H9 (cell line): ENCODE measurements around the gene ELOVL6. TPM values are rescaled to one million over a fixed set of nuclear protein-coding genes. Genes with fewer than 3 reads are reported as not detected.

Experiments
- DNase-seq: peaks from one replicate; pipeline ENCODE4 v3.0.0-alpha.2; 2017
- H2AFZ ChIP-seq: one replicate; pipeline ENCODE4 v1.6.1; 2013; ENCODE audit warnings: mild to moderate bottlenecking, low read length, control low read depth, moderate library complexity
- H2AK5ac ChIP-seq: 2 replicates; pipeline ENCODE4 v1.6.1; 2013; ENCODE audit warnings: low read length, control low read depth, mixed read lengths; ENCODE audit not compliant: insufficient read length
- H2BK120ac ChIP-seq: one replicate; pipeline ENCODE4 v1.6.1; 2013; ENCODE audit warnings: low read depth, mild to moderate bottlenecking, low read length, control low read depth, inconsistent platforms; ENCODE audit not compliant: poor library complexity, severe bottlenecking
- H2BK12ac ChIP-seq: 2 replicates; pipeline ENCODE4 v1.6.1; 2013; ENCODE audit warnings: low read length, control low read depth, mixed read lengths, low read depth; ENCODE audit not compliant: insufficient read length
- H2BK15ac ChIP-seq: 2 replicates; pipeline ENCODE4 v1.6.1; 2013; ENCODE audit warnings: low read depth, low read length, control low read depth
- H2BK20ac ChIP-seq: one replicate; pipeline ENCODE4 v1.6.1; 2013; ENCODE audit warnings: low read depth, mild to moderate bottlenecking, low read length, control low read depth, inconsistent platforms; ENCODE audit not compliant: poor library complexity, severe bottlenecking
- H2BK5ac ChIP-seq: 2 replicates; pipeline ENCODE4 v1.6.1; 2013; ENCODE audit warnings: low read length, control low read depth, mixed read lengths; ENCODE audit not compliant: insufficient read length
- H3K14ac ChIP-seq: 2 replicates; pipeline ENCODE4 v1.6.1; 2013; ENCODE audit warnings: low read length, control low read depth; ENCODE audit not compliant: insufficient read depth
- H3K18ac ChIP-seq: 2 replicates; pipeline ENCODE4 v1.6.1; 2013; ENCODE audit warnings: low read depth, mild to moderate bottlenecking, mixed read lengths, low read length, control low read depth; ENCODE audit not compliant: insufficient read length
- H3K23ac ChIP-seq: 2 replicates; pipeline ENCODE4 v1.6.1; 2013; ENCODE audit warnings: low read length, control low read depth, mixed read lengths, low read depth; ENCODE audit not compliant: insufficient read length
- H3K23me2 ChIP-seq: 2 replicates; pipeline ENCODE4 v1.6.1; 2013; ENCODE audit warnings: low read depth, mild to moderate bottlenecking, mixed read lengths, low read length, control low read depth; ENCODE audit not compliant: insufficient read length, poor library complexity, severe bottlenecking
- H3K27ac ChIP-seq: 2 replicates; pipeline ENCODE4 v1.5.1; 2013; ENCODE audit warnings: low read length, control low read depth, mixed read lengths, low read depth; ENCODE audit not compliant: insufficient read length
- H3K27me3 ChIP-seq: 2 replicates; pipeline ENCODE4 v1.6.1; 2013; ENCODE audit warnings: low read length, control low read depth, inconsistent platforms; ENCODE audit not compliant: insufficient read depth
- H3K4ac ChIP-seq: 2 replicates; pipeline ENCODE4 v1.6.1; 2013; ENCODE audit warnings: low read depth, mild to moderate bottlenecking, control low read depth, inconsistent platforms, low read length, moderate library complexity
- H3K4me1 ChIP-seq: 2 replicates; pipeline ENCODE4 v1.6.1; 2013; ENCODE audit warnings: low read length, control low read depth, inconsistent platforms; ENCODE audit not compliant: insufficient read depth
- H3K4me2 ChIP-seq: 2 replicates; pipeline ENCODE4 v1.6.1; 2013; ENCODE audit warnings: low read length, control low read depth, mixed read lengths; ENCODE audit not compliant: insufficient read length, insufficient read depth
- H3K56ac ChIP-seq: 2 replicates; pipeline ENCODE4 v1.6.1; 2013; ENCODE audit warnings: low read depth, mild to moderate bottlenecking, mixed read lengths, low read length, control low read depth; ENCODE audit not compliant: insufficient read length
- H3K79me1 ChIP-seq: 2 replicates; pipeline ENCODE4 v1.6.1; 2013; ENCODE audit warnings: low read depth, mild to moderate bottlenecking, moderate library complexity, low read length, control low read depth, inconsistent platforms; ENCODE audit not compliant: insufficient read depth, poor library complexity, severe bottlenecking
- H3K79me2 ChIP-seq: 2 replicates; pipeline ENCODE4 v1.6.1; 2013; ENCODE audit warnings: low read length, control low read depth, inconsistent platforms; ENCODE audit not compliant: insufficient read depth
- H3K9ac ChIP-seq: 2 replicates; pipeline ENCODE4 v1.6.1; 2013; ENCODE audit warnings: low read length, control low read depth, mixed read lengths; ENCODE audit not compliant: insufficient read length; ENCODE audit errors: extremely low read depth
- H3K9me3 ChIP-seq: one replicate; pipeline ENCODE4 v1.6.1; 2013; ENCODE audit warnings: low read depth, low read length, inconsistent platforms; ENCODE audit not compliant: control insufficient read depth
- H3T11ph ChIP-seq: one replicate; pipeline ENCODE4 v1.6.1; 2013; ENCODE audit warnings: mild to moderate bottlenecking, low read length, control low read depth, inconsistent platforms
- H4K20me1 ChIP-seq: one replicate; pipeline ENCODE4 v1.6.1; 2013; ENCODE audit not compliant: control insufficient read depth, insufficient read length, insufficient read depth
- H4K5ac ChIP-seq: 2 replicates; pipeline ENCODE4 v1.6.1; 2013; ENCODE audit warnings: low read depth, mild to moderate bottlenecking, mixed read lengths, low read length, control low read depth; ENCODE audit not compliant: insufficient read length
- H4K8ac ChIP-seq: replicated peaks from 2 replicates; pipeline ENCODE4 v1.6.1; 2013; ENCODE audit warnings: low read length, control low read depth, mixed read lengths, low read depth; ENCODE audit not compliant: insufficient read length
- H4K91ac ChIP-seq: 2 replicates; pipeline ENCODE4 v1.6.1; 2013; ENCODE audit warnings: low read depth, mild to moderate bottlenecking, moderate library complexity, mixed read lengths, low read length, control low read depth; ENCODE audit not compliant: insufficient read length
- H3K27ac Mint-ChIP-seq, 3 experiments: 2 replicates in 2 of 3; 3 replicates in 1 of 3; pipeline ENCODE4 v1.8.0; 2020 to 2021; ENCODE audit warnings: mixed read lengths in 3 of 3, mild to moderate bottlenecking in 1 of 3, moderate library complexity in 1 of 3
- H3K27me3 Mint-ChIP-seq: 2 replicates; pipeline ENCODE4 v1.8.0; 2021; ENCODE audit warnings: low read depth, mild to moderate bottlenecking, moderate library complexity, mixed read lengths
- H3K36me3 Mint-ChIP-seq, 3 experiments: 2 replicates in 2 of 3; 3 replicates in 1 of 3; pipeline ENCODE4 v1.8.0; 2020 to 2021; ENCODE audit warnings: low read depth in 3 of 3, mixed read lengths in 3 of 3; ENCODE audit not compliant: insufficient read depth in 1 of 3
- H3K4me1 Mint-ChIP-seq, 2 experiments: 2 replicates each; pipeline ENCODE4 v1.8.0; 2020; ENCODE audit warnings: mixed read lengths in 2 of 2
- H3K4me3 Mint-ChIP-seq, 2 experiments: 2 replicates in 1 of 2; 3 replicates in 1 of 2; pipeline ENCODE4 v1.8.0; 2020 to 2021; ENCODE audit warnings: mild to moderate bottlenecking in 2 of 2, mixed read lengths in 2 of 2, moderate library complexity in 1 of 2
- H3K9me3 Mint-ChIP-seq, 2 experiments: 2 replicates in 1 of 2; 3 replicates in 1 of 2; pipeline ENCODE4 v1.8.0; 2020; ENCODE audit warnings: mild to moderate bottlenecking in 2 of 2, mixed read lengths in 2 of 2, moderate library complexity in 1 of 2
- CTCF ChIP-seq: fragments of 200-600 bp; sonication (generic); conservative IDR thresholded peaks from 3 replicates; pipeline ENCODE4 v1.8.0; 2021; ENCODE audit warnings: antibody characterized with exemption, mild to moderate bottlenecking
- WGBS: extraction: QIAGEN DNeasy Blood & Tissue Kit; methylation state at CpG from one replicate; pipeline ENCODE4 v1.1.7; 2013; ENCODE audit warnings: missing lambda C conversion rate, low lambda C conversion rate, mixed read lengths; ENCODE audit not compliant: insufficient read length; ENCODE audit errors: extremely low coverage; 5-methylcytosine and 5-hydroxymethylcytosine counted together
- total RNA-seq: library from RNA; stranded (reverse); gene quantifications from 2 replicates; pipeline ENCODE4 v1.2.1, GENCODE V29; 2021

The ELOVL6 gene
- total RNA-seq, 1 experiment from 2014 or later: 64.6 TPM

- H3K56ac ChIP-seq: no peak overlapping the region
- H4K91ac ChIP-seq: no peak overlapping the region
- no peak overlapping the region for H3K27ac ChIP-seq
- H2BK12ac ChIP-seq: no peak overlapping the region
- H3K27me3 Mint-ChIP-seq: no peaks in the 10 kb centered on the region
- H2BK15ac ChIP-seq: no peak overlapping the region
- H3K27me3 ChIP-seq: no peaks in the 10 kb centered on the region
- no peak for TF ChIP-seq CTCF
- no peak overlapping the region for H3K4me3 Mint-ChIP-seq
- peaks cover 2% of the 10 kb centered on the region; the same call in 1 of the 2 replicates for H3K4me1 ChIP-seq
- H3K14ac ChIP-seq: no peak overlapping the region
- H3K9me3 ChIP-seq: no peaks in the 10 kb centered on the region
- H3K4me1 Mint-ChIP-seq: peaks cover 15 to 20% of the 10 kb centered on the region in 2 experiments
- H3K9me3 Mint-ChIP-seq: peaks cover 9 to 10% of the 10 kb centered on the region in 2 experiments; a peak in 4 of 5 replicates
- peaks cover 0 to 11% (median 6%) of the 10 kb centered on the region in 3 experiments; a peak in 4 of 7 replicates for H3K36me3 Mint-ChIP-seq
- no CpG with 5 or more reads among the region's 5 CpGs for WGBS
- H4K20me1 ChIP-seq: no peaks in the 10 kb centered on the region
- no peaks in the 10 kb centered on the region for H3K79me2 ChIP-seq
- no peak overlapping the region for H2AK5ac ChIP-seq
- peak overlapping the region; percentile 27 for H2AFZ ChIP-seq
- no peak overlapping the region; a peak in 1 of 7 replicates for H3K27ac Mint-ChIP-seq
- H2BK5ac ChIP-seq: no peak overlapping the region
- H4K5ac ChIP-seq: no peak overlapping the region
- no peak overlapping the region for H2BK120ac ChIP-seq
- no peak overlapping the region for H4K8ac ChIP-seq
- H3K79me1 ChIP-seq: no peaks in the 10 kb centered on the region
- H3K18ac ChIP-seq: no peak overlapping the region
- H3K23ac ChIP-seq: no peak overlapping the region
- no peaks in the 10 kb centered on the region for H3K23me2 ChIP-seq
- no peak for DNase-seq
- no peak overlapping the region for H3T11ph ChIP-seq
- H3K4ac ChIP-seq: no peak overlapping the region
- H3K9ac ChIP-seq: no peak overlapping the region
- H2BK20ac ChIP-seq: no peak overlapping the region
- no peak overlapping the region for H3K4me2 ChIP-seq
Measured at GRCh38 chr4:110020139-110020538, 178.3 kb downstream of the ELOVL6 start.
